NCI-H128 (cell line): ENCODE measurements around the gene GRID1.

Experiments
- DNase-seq: peaks from one replicate; lab custom pipeline; 2025; ENCODE audit not compliant: unreplicated experiment; lab: John Stamatoyannopoulos, UW

The GRID1 gene

DNA sequence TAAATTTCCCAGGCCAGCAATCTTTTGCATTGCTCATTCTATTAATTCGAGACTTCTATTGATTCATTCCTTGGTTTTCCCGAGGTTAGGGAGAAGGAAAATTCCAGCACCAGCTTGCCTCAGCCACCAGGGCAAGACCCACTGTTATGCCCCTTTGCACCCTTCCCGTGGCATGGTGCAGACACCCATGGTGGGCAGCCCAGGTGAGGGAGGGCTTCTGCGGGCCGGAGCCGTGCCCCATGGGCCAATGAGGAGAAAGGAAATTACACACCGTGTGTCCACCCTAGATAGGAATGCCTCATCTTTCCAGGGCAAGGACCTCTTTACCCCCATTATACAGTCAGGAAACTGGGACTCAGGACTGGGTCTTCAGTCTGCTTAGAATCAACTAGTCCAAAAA lies 4.5 kb upstream of the GRID1 start:
- DNase-seq, result no peak

DNA sequence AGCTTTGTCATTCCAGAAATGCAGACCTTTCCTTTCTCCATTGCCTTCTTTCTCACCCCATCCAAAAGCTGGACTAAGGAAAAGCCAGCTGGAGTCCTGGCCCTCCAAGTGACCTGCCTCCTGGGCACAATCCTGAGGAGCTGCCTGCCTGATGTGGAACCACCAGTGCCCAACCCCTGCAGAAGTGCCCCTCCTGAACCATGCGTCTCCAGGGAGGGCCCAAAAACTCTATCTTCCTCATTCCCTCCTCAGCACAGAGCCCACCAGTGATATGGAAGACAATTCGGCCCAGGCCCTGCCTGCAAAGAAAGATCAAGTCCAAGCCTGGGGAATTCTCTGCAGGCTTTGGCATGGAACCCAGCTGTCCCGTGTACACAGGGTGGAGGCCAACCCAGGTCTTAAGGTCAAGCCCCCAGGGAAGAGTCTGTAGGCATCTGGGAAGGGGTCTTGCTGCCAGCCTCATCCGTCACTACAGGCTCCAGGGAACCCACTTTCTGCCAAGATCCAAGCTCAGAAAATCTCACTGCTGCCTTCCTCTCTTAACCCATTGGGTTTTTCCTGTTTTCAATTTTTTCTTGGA lies 3.5 kb upstream of the GRID1 start:
- DNase-seq, result no peak

GRCh38 chr10:86368987-86369386 lies 2.4 kb upstream of the GRID1 start:
- no peak for DNase-seq

- DNase-seq, result no peak
Measured at GRCh38 chr10:86368046-86368445, 1.5 kb upstream of the GRID1 start.

DNA sequence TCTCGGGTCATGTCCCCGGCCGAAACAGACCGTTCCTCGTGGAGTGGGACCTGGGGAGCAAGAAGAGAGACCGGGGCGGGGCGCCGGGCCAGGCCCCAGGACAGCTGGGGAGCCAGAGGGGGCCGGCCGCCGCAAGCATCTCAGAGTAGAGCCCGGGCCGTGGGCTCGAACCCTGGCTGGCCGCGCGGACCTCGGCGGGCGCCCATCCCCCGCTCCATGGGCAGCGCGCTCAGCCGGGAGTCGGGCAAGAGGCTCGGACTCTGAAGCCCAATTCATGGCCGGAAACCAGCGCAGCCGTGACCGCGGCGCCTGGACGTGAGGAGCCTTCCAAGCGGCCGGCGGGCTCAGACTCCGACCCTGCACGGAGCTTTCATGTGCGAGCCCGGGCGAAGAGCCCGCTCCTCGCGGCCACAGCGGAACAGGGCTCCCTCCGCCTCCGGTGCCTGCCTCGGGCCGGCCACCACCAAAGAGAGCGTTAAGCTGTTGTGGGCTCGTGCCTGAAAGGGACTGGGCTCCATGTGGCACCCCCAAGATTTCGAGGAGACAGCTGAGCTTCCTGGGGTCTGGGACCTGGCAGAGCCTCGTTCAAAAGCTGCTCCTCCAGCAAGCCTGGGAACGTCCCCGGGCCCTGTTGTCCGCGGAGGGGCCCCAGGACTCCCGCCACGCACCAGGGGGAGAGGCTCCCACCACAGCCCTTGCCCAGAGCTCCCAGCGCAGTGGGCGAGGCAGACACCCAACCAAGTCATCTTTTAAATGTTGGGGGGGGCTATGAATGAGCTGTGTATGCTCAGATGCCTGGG lies 757 bp upstream of the GRID1 start:
- no peak for DNase-seq

DNA sequence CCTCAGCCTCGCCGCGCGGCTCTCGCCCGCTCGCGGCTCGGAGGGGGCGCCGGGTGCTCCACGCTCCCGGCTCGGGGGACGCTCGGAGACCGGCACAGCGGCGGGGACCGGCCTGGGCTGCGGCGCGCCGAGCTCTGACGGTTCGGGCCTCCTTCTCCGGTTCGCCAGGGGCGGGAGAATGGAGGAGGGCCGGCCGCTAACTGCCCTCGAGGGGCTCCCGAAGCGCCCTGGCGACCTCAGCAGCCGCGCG lies 232 bp upstream of the GRID1 start:
- DNase-seq, result no peak

DNA sequence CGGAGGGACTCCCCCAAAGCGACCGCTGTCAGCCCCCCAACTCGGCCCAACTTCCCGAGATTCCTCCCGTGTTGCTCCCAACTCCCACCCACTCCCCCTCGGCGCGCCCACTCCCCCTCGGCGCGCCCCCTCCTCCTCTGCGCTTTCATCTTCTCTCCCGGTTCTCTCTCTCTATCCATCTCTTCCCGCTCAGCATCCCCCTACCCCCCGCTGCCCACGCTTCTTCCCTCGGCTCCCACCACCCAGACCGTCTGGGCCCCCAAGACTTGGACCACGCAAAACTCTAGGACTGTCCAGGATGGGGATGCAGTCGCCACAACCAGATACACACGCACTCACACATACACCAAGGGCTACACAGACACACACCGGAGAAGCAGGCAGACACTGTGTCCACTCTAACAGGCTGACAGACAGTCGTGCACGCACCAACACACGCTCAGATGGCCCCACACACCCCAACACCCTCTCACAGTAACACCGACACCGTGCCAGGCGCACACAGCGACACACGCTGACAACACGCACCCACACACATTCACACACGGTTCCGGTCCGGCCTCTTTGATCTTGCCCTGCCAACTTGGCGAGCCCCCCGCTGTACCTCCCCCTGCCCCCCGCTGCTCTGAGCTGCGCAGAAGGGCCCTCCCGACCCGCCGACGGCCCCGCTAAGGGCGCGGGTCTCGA lies 1.1 kb downstream of the GRID1 start:
- DNase-seq, result no peak

DNA sequence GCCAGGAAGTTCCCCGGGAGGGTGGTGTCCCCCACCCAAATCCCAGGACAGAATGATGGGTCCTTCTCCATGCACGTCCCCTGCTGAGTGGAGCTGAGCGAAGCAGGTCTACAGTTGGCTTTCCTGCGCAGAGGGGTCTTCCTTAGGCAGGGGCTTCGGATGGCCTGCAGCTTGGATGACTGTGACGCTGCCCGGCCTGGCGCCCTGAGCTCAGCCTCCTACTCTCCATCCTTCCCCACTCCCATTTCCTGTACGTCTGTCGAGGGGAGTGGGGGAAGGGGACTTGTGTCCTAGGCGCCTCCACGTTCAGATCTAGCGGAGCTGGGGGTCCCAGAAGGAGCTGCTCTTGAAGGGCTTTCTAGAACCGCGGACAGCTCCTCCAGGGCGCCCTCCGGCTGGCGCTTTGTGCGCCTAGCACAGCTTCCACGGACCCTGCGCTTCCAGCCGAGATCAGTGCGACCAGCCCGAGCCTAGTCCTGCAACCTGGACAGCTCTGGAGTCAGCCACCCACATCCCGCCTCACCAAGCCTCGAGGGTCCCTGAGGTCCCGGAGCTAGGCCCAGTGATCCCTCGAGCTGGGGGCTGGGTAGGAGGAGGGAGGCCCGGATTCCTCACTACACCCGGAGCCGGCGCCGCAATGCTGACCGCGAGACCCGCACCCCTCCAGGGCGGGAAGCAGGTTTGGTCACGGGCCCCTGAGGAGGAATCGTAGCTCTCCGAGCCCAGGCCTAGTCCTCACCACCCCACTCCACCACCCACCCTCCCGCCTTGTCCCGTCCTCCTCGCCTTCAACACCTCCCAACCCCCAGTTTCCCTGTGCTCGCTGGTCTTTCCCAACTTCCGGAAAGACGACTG lies 1.9 kb downstream of the GRID1 start:
- no peak for DNase-seq

- DNase-seq, result no peak
Measured at GRCh38 chr10:86363833-86364490, 2.6 kb downstream of the GRID1 start.

DNA sequence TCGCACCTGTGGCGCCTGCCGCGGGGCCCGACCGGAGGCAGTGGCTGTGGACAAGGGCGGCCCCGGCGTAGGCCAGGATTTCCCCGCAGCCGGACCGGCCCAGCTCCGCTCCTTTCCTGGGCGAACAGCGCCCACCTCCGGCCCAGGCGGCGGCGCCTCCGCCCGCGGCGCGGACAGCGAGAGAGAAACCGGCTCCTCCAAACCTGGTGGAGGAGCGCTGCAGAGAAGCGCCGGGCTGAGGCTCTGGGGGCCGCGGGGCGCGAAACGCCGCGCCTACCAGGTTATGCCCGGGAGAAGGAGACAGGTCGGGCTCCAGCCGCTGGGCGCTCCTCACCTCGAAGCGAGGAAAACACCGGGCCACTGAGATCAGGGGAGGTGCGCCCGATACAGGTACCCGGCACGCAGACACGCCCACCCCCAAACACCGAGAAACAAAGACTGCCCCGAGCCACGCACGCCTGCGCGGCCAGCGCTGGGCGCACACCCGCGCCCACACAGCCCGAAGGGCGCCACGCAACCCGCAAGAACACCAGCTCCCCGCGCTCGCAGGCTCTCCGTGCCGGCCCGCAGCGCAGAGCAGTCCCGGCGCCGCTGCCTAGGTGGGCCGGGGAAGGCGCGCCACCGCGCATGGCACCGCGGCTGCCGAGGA lies 3.3 kb downstream of the GRID1 start:
- no peak for DNase-seq

DNA sequence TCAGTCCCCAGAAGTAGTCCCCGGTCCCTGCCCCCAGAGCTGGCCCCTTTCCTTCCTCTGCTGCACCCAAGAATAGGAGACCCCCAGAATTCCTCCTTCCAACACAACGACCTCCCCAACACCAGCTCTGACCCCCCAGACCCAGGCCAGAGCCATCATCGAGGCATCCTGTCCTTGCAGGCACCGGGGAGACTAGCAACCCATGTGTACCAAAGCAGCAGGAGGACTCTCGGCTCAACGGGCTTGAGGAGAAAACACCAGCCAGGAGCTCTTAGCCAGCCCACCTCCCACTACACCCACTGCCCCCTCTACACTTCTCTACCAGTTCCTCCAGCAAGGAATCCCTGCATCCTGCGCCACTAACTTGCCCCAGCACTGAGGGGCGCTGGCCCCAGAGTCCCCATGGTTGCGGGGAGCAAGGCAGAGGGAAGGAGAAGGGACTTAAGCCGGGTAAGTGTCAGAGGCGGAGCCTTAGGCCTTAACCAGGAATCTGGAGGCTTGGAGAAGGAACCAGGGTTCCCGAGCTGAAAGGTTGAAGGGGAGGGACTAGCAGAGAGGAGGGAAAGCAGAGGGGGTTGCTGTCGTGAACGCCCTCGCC lies 3.9 kb downstream of the GRID1 start:
- no peak for DNase-seq

GRCh38 chr10:86362129-86362527 lies 4.5 kb downstream of the GRID1 start:
- DNase-seq, result no peak

GRCh38 chr10:86361156-86362128 lies 5.2 kb downstream of the GRID1 start:
- no peak for DNase-seq

- no peak for DNase-seq
Measured at GRCh38 chr10:86360657-86361056, 5.9 kb downstream of the GRID1 start.

DNA sequence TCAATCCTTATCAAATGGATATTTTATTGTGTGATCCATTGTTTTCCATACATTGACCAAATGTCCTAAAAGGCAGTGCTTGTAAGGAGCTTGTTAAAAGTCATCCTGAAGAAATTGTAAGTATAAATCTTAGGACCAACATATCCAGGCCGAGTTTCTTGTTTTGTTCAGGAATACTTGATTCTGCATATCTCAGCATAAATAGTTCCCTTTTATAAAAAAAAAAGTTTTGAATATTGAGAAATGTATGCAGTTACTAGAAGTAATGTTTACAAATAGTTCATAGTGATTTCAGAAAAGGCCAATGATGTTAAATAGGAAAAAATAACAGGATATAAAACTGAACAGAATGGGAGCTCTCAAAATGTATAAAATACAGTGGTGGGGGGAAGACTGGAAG lies 6.6 kb downstream of the GRID1 start:
- DNase-seq, result no peak

DNA sequence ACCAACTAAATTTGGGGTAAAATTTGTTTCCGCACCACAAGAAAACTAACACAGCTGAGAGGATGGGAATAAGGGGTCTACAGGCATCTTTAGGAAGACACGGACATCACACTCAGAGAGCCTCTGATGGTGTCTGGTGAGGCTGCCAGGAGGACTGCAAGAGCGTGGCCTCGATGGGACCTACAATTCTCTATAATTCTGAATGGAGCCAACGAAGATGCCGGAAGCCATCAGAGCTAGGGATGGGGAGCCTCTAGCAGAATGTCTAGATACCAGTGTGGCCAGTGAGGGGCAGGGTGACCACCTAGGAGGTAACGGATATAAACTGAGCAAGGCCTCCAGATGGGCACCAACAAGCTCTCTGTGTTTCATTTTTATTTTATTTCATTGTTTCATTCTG lies 7.5 kb downstream of the GRID1 start:
- DNase-seq, result no peak

GRCh38 chr10:86357676-86358075 lies 8.9 kb downstream of the GRID1 start:
- DNase-seq, result no peak

GRCh38 chr10:86357041-86357440 lies 9.6 kb downstream of the GRID1 start:
- DNase-seq, result no peak

DNA sequence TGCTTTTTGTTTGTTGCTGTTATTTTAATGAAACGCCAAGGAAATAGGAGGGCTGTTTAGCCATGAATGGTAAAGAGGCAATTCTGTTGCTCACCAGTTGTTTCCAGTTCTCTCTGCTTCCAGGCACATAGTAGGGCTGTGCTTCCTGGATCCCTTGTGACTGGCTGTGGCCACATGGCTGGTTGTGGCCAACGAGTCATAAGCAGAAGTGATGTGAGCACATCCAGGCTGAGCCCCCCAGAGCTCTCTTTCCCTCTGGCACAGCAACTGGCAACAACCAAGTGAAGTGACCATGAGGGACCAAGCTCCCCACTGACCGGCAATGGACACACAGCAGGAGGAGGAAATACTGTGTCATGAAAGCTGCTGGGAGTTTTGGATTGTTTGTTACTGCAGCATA lies 10.3 kb downstream of the GRID1 start:
- DNase-seq, result no peak
